Stomach (tissue), 4 donors: Measurements from ENCODE around the gene MLH3.

Experiments used
- EP300 ChIP-seq: sonication (generic); formaldehyde crosslinking; IDR thresholded peaks from one replicate; pipeline ENCODE4 v1.6.1; 2017; ENCODE audit warnings: antibody characterized with exemption
- POLR2A ChIP-seq, 4 donors: fragments of 450-650 bp; IDR thresholded peaks; one replicate each; pipeline ENCODE4 v1.6.1; 2016; ENCODE audit warnings: antibody characterized with exemption in 4 of 4, control low read depth in 2 of 4, mild to moderate bottlenecking in 1 of 4, moderate library complexity in 1 of 4
- POLR2AphosphoS5 ChIP-seq, 3 donors: sonication (generic); formaldehyde crosslinking; IDR thresholded peaks; one replicate each; pipeline ENCODE4 v1.6.1; 2016; ENCODE audit warnings: antibody characterized with exemption in 3 of 3
- TF ChIP-seq, protein P1 (sequence below), 7 experiments: fragments of 450-650 bp in 4 of 7; fragments of 200-600 bp in 3 of 7; sonication (generic) in 3 of 7; IDR thresholded peaks; one replicate each; pipeline ENCODE4 v1.5.1; 2016 to 2019; ENCODE audit warnings: antibody characterized with exemption in 7 of 7, control low read depth in 2 of 7, mild to moderate bottlenecking in 1 of 7

DNA sequence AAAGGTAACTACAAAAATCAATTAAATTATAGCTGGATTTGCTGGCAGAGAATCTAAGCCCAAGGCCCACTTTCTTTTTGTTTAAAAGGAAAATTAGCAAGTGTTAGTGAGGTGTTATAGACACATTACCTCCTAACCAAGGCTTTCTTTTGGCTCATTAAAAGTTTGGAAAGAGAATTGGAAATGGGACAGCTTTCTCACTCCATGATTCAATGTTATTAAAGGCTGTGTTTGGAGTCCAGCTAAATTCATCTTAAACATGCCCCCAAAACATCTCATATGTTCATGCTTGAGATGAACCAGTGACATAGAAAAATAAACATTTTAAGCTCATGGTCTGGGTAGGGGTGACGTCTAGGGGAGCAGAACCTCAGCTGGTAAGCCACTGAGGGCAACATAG, 82.5 kb downstream of the MLH3 start:
- TF ChIP-seq POLR2AphosphoS5 (IDR thresholded peaks at IDR 0.05) (no peak), POLR2A (IDR thresholded peaks at IDR 0.05) (no peak), EP300 (no peak)
- TF ChIP-seq, protein P1, sequence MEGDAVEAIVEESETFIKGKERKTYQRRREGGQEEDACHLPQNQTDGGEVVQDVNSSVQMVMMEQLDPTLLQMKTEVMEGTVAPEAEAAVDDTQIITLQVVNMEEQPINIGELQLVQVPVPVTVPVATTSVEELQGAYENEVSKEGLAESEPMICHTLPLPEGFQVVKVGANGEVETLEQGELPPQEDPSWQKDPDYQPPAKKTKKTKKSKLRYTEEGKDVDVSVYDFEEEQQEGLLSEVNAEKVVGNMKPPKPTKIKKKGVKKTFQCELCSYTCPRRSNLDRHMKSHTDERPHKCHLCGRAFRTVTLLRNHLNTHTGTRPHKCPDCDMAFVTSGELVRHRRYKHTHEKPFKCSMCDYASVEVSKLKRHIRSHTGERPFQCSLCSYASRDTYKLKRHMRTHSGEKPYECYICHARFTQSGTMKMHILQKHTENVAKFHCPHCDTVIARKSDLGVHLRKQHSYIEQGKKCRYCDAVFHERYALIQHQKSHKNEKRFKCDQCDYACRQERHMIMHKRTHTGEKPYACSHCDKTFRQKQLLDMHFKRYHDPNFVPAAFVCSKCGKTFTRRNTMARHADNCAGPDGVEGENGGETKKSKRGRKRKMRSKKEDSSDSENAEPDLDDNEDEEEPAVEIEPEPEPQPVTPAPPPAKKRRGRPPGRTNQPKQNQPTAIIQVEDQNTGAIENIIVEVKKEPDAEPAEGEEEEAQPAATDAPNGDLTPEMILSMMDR (IDR thresholded peaks at IDR 0.05): no peak
